ENCODE data around the gene CPOX. TPM values are rescaled to one million over a fixed set of nuclear protein-coding genes. Genes with fewer than 3 reads are reported as not detected.

The CPOX gene
- total RNA-seq, 2 donors from 2014 or later, result 39.4 to 47.0 TPM

GRCh38 chr3:98600412-98601095, 7.1 kb upstream of the CPOX start:
- H3K27ac Mint-ChIP-seq, result no peak overlapping the region

GRCh38 chr3:98599647-98600411, 6.4 kb upstream of the CPOX start:
- DNase-seq (ENCODE audit: low spot score in 2 of 2) (no peak), ATAC-seq (no peak)
- no peak overlapping the region for H3K27ac Mint-ChIP-seq
- peaks cover 0 to 5% of the 10 kb centered on the region in 2 donors for H3K9me3 Mint-ChIP-seq
- no peaks in the 10 kb centered on the region for H3K36me3 Mint-ChIP-seq

More at GRCh38 chr3:98600412-98601095, 7.1 kb upstream of the CPOX start:
- ATAC-seq, result no peak
- Mint-ChIP-seq H3K9me3 (peaks cover 0 to 5% of the 10 kb centered on the region in 2 donors), H3K36me3 (no peaks in the 10 kb centered on the region)
- no peak for DNase-seq (ENCODE audit: low spot score in 2 of 2)

- no peak for DNase-seq (ENCODE audit: low spot score in 2 of 2)
- H3K27ac Mint-ChIP-seq, result no peak overlapping the region
- H3K36me3 Mint-ChIP-seq, result peaks cover 0 to 6% of the 10 kb centered on the region in 2 donors
- no peak for ATAC-seq
- H3K9me3 Mint-ChIP-seq, result no peaks in the 10 kb centered on the region
Measured at GRCh38 chr3:98598492-98598891, 5.1 kb upstream of the CPOX start.

GRCh38 chr3:98596541-98597500, 3.4 kb upstream of the CPOX start:
- Mint-ChIP-seq H3K27ac (no peak overlapping the region), H3K36me3 (peaks cover 6 to 21% of the 10 kb centered on the region in 2 donors), H3K9me3 (no peaks in the 10 kb centered on the region)
- peak in 1 of 2 donors; percentile 38 for DNase-seq (ENCODE audit: low spot score in 2 of 2)
- ATAC-seq, result no peak

- no peaks in the 10 kb centered on the region for H3K9me3 Mint-ChIP-seq
- no peak overlapping the region for H3K27ac Mint-ChIP-seq
- peaks cover 6 to 21% of the 10 kb centered on the region in 2 donors for H3K36me3 Mint-ChIP-seq
- DNase-seq (ENCODE audit: low spot score in 2 of 2) (no peak), ATAC-seq (no peak)
Measured at GRCh38 chr3:98596087-98596486, 2.7 kb upstream of the CPOX start.

- H3K36me3 Mint-ChIP-seq, result peaks cover 13 to 21% of the 10 kb centered on the region in 2 donors
- H3K9me3 Mint-ChIP-seq, result no peaks in the 10 kb centered on the region
- no peak for DNase-seq (ENCODE audit: low spot score in 2 of 2)
- H3K27ac Mint-ChIP-seq, result peak overlapping the region in 1 of 2 donors; percentile 92
- ATAC-seq, result no peak
Measured at GRCh38 chr3:98594628-98595324, 1.4 kb upstream of the CPOX start.

- Mint-ChIP-seq H3K36me3 (peaks cover 22 to 34% of the 10 kb centered on the region in 2 donors), H3K9me3 (no peaks in the 10 kb centered on the region), H3K27ac (peak overlapping the region; percentile 92 to 95)
- DNase-seq (ENCODE audit: low spot score in 2 of 2), result no peak
- no peak for ATAC-seq
Measured at GRCh38 chr3:98592345-98592935, 971 bp downstream of the CPOX start.

GRCh38 chr3:98589331-98590036, 3.9 kb downstream of the CPOX start:
- Mint-ChIP-seq H3K9me3 (no peaks in the 10 kb centered on the region), H3K27ac (no peak overlapping the region), H3K36me3 (peaks cover 34 to 39% of the 10 kb centered on the region in 2 donors)
- DNase-seq (ENCODE audit: low spot score in 2 of 2), result no peak
- ATAC-seq, result no peak

GRCh38 chr3:98588065-98588464, 5.3 kb downstream of the CPOX start:
- ATAC-seq, result no peak
- peaks cover 25 to 38% of the 10 kb centered on the region in 2 donors for H3K36me3 Mint-ChIP-seq

GRCh38 chr3:98587654-98588053, 5.8 kb downstream of the CPOX start:
- Mint-ChIP-seq H3K9me3 (no peaks in the 10 kb centered on the region), H3K27ac (no peak overlapping the region), H3K36me3 (peaks cover 21 to 34% of the 10 kb centered on the region in 2 donors)
- DNase-seq (ENCODE audit: low spot score in 2 of 2) (no peak), ATAC-seq (no peak)

More at GRCh38 chr3:98588065-98588464, 5.3 kb downstream of the CPOX start:
- Mint-ChIP-seq H3K9me3 (no peaks in the 10 kb centered on the region), H3K27ac (no peak overlapping the region)
- no peak for DNase-seq (ENCODE audit: low spot score in 2 of 2)

GRCh38 chr3:98584547-98584946, 8.9 kb downstream of the CPOX start:
- Mint-ChIP-seq H3K27ac (no peak overlapping the region), H3K36me3 (peaks cover 15 to 37% of the 10 kb centered on the region in 2 donors), H3K9me3 (no peaks in the 10 kb centered on the region)
- no peak for DNase-seq (ENCODE audit: low spot score in 2 of 2)
- ATAC-seq, result no peak

- Mint-ChIP-seq H3K27ac (no peak overlapping the region), H3K36me3 (peaks cover 8 to 41% of the 10 kb centered on the region in 2 donors), H3K9me3 (no peaks in the 10 kb centered on the region)
- ATAC-seq (no peak), DNase-seq (ENCODE audit: low spot score in 2 of 2) (no peak)
Measured at GRCh38 chr3:98583766-98584165, 9.6 kb downstream of the CPOX start.

- peak overlapping the region in 1 of 2 donors; percentile 53 for H3K27ac Mint-ChIP-seq
- ATAC-seq (no peak), DNase-seq (ENCODE audit: low spot score in 2 of 2) (no peak)
- H3K9me3 Mint-ChIP-seq, result peaks cover 0 to 1% of the 10 kb centered on the region in 2 donors
- H3K36me3 Mint-ChIP-seq, result peaks cover 10 to 44% of the 10 kb centered on the region in 2 donors
Measured at GRCh38 chr3:98582042-98582441, 11.4 kb downstream of the CPOX start.

- ATAC-seq (no peak), DNase-seq (ENCODE audit: low spot score in 2 of 2) (no peak)
- peaks cover 0 to 6% of the 10 kb centered on the region in 2 donors for H3K9me3 Mint-ChIP-seq
- peaks cover 15 to 48% of the 10 kb centered on the region in 2 donors for H3K36me3 Mint-ChIP-seq
- H3K27ac Mint-ChIP-seq, result peak overlapping the region in 1 of 2 donors; percentile 25
Measured at GRCh38 chr3:98581474-98581873, 11.9 kb downstream of the CPOX start.
